Neural cell (in vitro differentiated cells): ENCODE data around the gene SYNRG. TPM values are rescaled to one million over a fixed set of nuclear protein-coding genes. Genes with fewer than 3 reads are reported as not detected.

Source experiments
- H2AFZ ChIP-seq: fragments of 200-600, 300-800 bp; sonication (generic), shearing (Covaris generic); 2 replicates; pipeline ENCODE4 v1.6.0; 2014; ENCODE audit warnings: low read depth, mild to moderate bottlenecking, antibody characterized with exemption, low read length, moderate library complexity
- H3F3A ChIP-seq: fragments of 200-600 bp; shearing (Covaris generic); 2 replicates; pipeline ENCODE4 v1.6.1; 2016; ENCODE audit warnings: mild to moderate bottlenecking, moderate library complexity, mixed read lengths, antibody characterized with exemption, low read length; ENCODE audit not compliant: insufficient read depth, poor library complexity, severe bottlenecking
- H3K27ac ChIP-seq: fragments of 200-600, 300-800 bp; sonication (generic), shearing (Covaris generic); 2 replicates; pipeline ENCODE4 v1.5.1; 2014; ENCODE audit warnings: mild to moderate bottlenecking, low read length, moderate library complexity
- H3K27me3 ChIP-seq: fragments of 300-800, 200-600 bp; sonication (generic), shearing (Covaris generic); 2 replicates; pipeline ENCODE4 v1.6.0; 2014; ENCODE audit warnings: mild to moderate bottlenecking, low read depth, low read length, moderate library complexity; ENCODE audit not compliant: insufficient read depth
- H3K36me3 ChIP-seq: fragments of 300-800, 200-600 bp; sonication (generic), shearing (Covaris generic); 2 replicates; pipeline ENCODE4 v1.5.1; 2014; ENCODE audit warnings: mild to moderate bottlenecking, antibody characterized with exemption, low read length, moderate library complexity; ENCODE audit not compliant: insufficient read depth
- H3K4me2 ChIP-seq: fragments of 300-800, 200-600 bp; sonication (generic), shearing (Covaris generic); 2 replicates; pipeline ENCODE4 v1.6.0; 2014; ENCODE audit warnings: mild to moderate bottlenecking, low read length
- H3K4me3 ChIP-seq: fragments of 300-800, 200-600 bp; sonication (generic), shearing (Covaris generic); 2 replicates; pipeline ENCODE4 v1.5.1; 2014; ENCODE audit warnings: mild to moderate bottlenecking, low read length, moderate library complexity
- H3K79me2 ChIP-seq: fragments of 200-600 bp; shearing (Covaris generic); replicated peaks from 2 replicates; pipeline ENCODE4 v1.6.0; 2014; ENCODE audit warnings: mild to moderate bottlenecking, low read length, moderate library complexity; ENCODE audit not compliant: insufficient read depth
- H3K9ac ChIP-seq: fragments of 300-800, 200-600 bp; sonication (generic), shearing (Covaris generic); 2 replicates; pipeline ENCODE4 v1.6.1; 2016; ENCODE audit warnings: mild to moderate bottlenecking, low read length, mixed read lengths
- H3K9me2 ChIP-seq: fragments of 200-600 bp; shearing (Covaris generic); 2 replicates; pipeline ENCODE4 v1.6.1; 2016; ENCODE audit warnings: mild to moderate bottlenecking, low read length, mixed read lengths; ENCODE audit not compliant: insufficient read depth
- H3K9me3 ChIP-seq: fragments of 200-600, 300-800 bp; sonication (generic), shearing (Covaris generic); 2 replicates; pipeline ENCODE4 v1.6.1; 2016; ENCODE audit warnings: mild to moderate bottlenecking, mixed run types, low read length, moderate library complexity, mixed read lengths
- H4K20me1 ChIP-seq: fragments of 200-600 bp; shearing (Covaris generic); 2 replicates; pipeline ENCODE4 v1.6.1; 2016; ENCODE audit warnings: mild to moderate bottlenecking, mixed run types; ENCODE audit not compliant: insufficient read depth
- CTCF ChIP-seq: fragments of 450-650 bp; IDR thresholded peaks from 2 replicates; pipeline ENCODE4 v1.5.1; 2014; ENCODE audit warnings: antibody characterized with exemption, mild to moderate bottlenecking, moderate library complexity; ENCODE audit not compliant: poor library complexity, severe bottlenecking
- EP300 ChIP-seq: fragments of 450-650 bp; conservative IDR thresholded peaks from 2 replicates; pipeline ENCODE4 v1.6.1; 2014; ENCODE audit warnings: antibody characterized with exemption, mild to moderate bottlenecking, moderate library complexity; ENCODE audit not compliant: poor library complexity, severe bottlenecking
- EZH2 ChIP-seq: fragments of 200-600, 300-800 bp; shearing (Covaris generic), sonication (generic); IDR thresholded peaks from 2 replicates; pipeline ENCODE4 v1.6.1; 2014; ENCODE audit warnings: antibody characterized with exemption, low read length, borderline replicate concordance, mild to moderate bottlenecking; ENCODE audit not compliant: insufficient read depth, poor library complexity, severe bottlenecking
- MXI1 ChIP-seq: fragments of 450-650 bp; conservative IDR thresholded peaks from 2 replicates; pipeline ENCODE4 v1.6.1; 2014; ENCODE audit warnings: antibody characterized with exemption, mild to moderate bottlenecking; ENCODE audit not compliant: poor library complexity, severe bottlenecking
- POLR2AphosphoS5 ChIP-seq: IDR thresholded peaks from 2 replicates; pipeline ENCODE4 v1.6.1; 2012
- RAD21 ChIP-seq: fragments of 450-650 bp; conservative IDR thresholded peaks from 2 replicates; pipeline ENCODE4 v1.6.1; 2014; ENCODE audit warnings: antibody characterized with exemption, mild to moderate bottlenecking, moderate library complexity
- SMC3 ChIP-seq: fragments of 450-650 bp; conservative IDR thresholded peaks from 2 replicates; pipeline ENCODE4 v1.6.1; 2014; ENCODE audit warnings: antibody characterized with exemption, mild to moderate bottlenecking, moderate library complexity; ENCODE audit not compliant: poor library complexity
- TAF1 ChIP-seq: IDR thresholded peaks from 2 replicates; pipeline ENCODE4 v1.6.1; 2012; ENCODE audit warnings: low read depth
- polyA plus RNA-seq: library from polyadenylated mRNA; depleted of rRNA; stranded (reverse); fragments of >200 nt; gene quantifications from 2 replicates; pipeline ENCODE4 v1.2.3, GENCODE V29; 2014
- TF ChIP-seq, protein P1 (sequence below): IDR thresholded peaks from 2 replicates; pipeline ENCODE4 v1.6.1; 2012; ENCODE audit warnings: borderline replicate concordance

The SYNRG gene
- polyA plus RNA-seq, 1 donor from 2014 or later: 16.1 TPM

DNA sequence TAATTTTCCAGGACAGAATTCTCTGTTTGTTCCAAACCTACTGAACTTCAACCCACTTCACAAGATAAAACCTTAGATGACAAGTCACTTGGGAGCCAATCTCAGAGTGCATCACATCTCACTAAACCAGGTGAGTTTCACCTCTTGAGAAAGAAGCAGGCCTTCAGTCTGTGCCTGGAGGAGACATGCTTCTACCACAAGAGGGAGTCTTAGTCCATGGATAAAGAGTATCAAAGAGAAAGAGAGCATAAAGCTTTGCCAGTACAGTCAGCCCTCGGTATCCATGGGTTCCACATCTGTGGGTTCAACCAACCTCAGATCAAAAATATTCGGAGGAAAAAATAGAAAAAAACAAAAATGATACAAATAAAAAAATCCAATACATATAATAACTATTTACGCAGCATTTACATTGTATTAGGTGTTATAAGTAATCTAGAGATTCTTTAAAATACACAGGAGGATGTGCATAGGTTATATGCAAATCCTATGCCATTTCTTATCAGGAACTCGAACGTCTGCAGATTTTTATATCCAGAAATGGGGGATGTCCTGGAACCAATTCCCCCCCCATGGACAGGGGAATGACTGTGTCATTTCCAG is 81.9 kb downstream of the SYNRG start (continued):
- no peak for TF ChIP-seq TAF1

GRCh38 chr17:37523715-37524219 is 85.5 kb downstream of the SYNRG start:
- H3K27ac ChIP-seq: no peak overlapping the region

DNA sequence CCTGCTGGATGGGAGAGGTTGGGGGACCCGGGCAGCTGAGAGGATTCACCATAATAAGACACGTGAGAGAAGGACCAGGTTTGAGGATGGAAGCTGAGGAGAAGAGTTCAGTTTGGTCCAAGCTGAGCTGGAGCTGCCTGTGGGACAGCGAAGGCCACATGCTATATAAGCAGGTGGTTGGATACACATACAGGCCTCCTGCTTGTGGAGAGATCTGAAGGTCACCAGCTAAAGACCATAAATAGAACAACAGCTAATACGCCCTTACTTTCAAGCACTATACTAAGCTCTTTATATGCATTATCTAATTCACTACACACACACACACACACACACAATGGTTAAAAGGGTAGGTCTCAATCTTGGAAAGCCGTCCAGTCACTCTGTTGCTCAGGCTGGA is 87.4 kb downstream of the SYNRG start:
- H3K36me3 ChIP-seq: peaks cover 10% of the 10 kb centered on the region

More at GRCh38 chr17:37523715-37524219, 85.5 kb downstream of the SYNRG start:
- Histone ChIP-seq H3K27me3 (no peaks in the 10 kb centered on the region), H3K36me3 (no peaks in the 10 kb centered on the region), H3K4me3 (no peak overlapping the region), H3K4me2 (no peak overlapping the region), H3K9me2 (no peaks in the 10 kb centered on the region), H3K9ac (no peak overlapping the region), H3K9me3 (no peaks in the 10 kb centered on the region), H4K20me1 (no peaks in the 10 kb centered on the region), H3K79me2 (no peaks in the 10 kb centered on the region), H2AFZ (no peak overlapping the region), H3F3A (no peaks in the 10 kb centered on the region)
- TF ChIP-seq TAF1 (no peak), EZH2 (no peak), EP300 (no peak), MXI1 (no peak), SMC3 (no peak), RAD21 (no peak), CTCF (no peak), POLR2AphosphoS5 (no peak)
- TF ChIP-seq, protein P1, sequence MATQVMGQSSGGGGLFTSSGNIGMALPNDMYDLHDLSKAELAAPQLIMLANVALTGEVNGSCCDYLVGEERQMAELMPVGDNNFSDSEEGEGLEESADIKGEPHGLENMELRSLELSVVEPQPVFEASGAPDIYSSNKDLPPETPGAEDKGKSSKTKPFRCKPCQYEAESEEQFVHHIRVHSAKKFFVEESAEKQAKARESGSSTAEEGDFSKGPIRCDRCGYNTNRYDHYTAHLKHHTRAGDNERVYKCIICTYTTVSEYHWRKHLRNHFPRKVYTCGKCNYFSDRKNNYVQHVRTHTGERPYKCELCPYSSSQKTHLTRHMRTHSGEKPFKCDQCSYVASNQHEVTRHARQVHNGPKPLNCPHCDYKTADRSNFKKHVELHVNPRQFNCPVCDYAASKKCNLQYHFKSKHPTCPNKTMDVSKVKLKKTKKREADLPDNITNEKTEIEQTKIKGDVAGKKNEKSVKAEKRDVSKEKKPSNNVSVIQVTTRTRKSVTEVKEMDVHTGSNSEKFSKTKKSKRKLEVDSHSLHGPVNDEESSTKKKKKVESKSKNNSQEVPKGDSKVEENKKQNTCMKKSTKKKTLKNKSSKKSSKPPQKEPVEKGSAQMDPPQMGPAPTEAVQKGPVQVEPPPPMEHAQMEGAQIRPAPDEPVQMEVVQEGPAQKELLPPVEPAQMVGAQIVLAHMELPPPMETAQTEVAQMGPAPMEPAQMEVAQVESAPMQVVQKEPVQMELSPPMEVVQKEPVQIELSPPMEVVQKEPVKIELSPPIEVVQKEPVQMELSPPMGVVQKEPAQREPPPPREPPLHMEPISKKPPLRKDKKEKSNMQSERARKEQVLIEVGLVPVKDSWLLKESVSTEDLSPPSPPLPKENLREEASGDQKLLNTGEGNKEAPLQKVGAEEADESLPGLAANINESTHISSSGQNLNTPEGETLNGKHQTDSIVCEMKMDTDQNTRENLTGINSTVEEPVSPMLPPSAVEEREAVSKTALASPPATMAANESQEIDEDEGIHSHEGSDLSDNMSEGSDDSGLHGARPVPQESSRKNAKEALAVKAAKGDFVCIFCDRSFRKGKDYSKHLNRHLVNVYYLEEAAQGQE: no peak

More for the DNA sequence above, 87.4 kb downstream of the SYNRG start:
- Histone ChIP-seq H3K9me2 (no peaks in the 10 kb centered on the region), H2AFZ (no peak overlapping the region), H3K4me2 (no peak overlapping the region), H3K9me3 (no peaks in the 10 kb centered on the region), H3K27me3 (no peaks in the 10 kb centered on the region), H3F3A (no peaks in the 10 kb centered on the region), H3K9ac (no peak overlapping the region), H3K4me3 (no peak overlapping the region), H3K79me2 (no peaks in the 10 kb centered on the region), H4K20me1 (no peaks in the 10 kb centered on the region), H3K27ac (no peak overlapping the region)
- TF ChIP-seq TAF1: no peak
- no peak for TF ChIP-seq CTCF
- no peak for TF ChIP-seq EP300
- TF ChIP-seq SMC3: no peak
- no peak for TF ChIP-seq RAD21
- no peak for TF ChIP-seq EZH2
- TF ChIP-seq POLR2AphosphoS5: no peak
- no peak for TF ChIP-seq MXI1
